Liver (tissue), 3 donors: ENCODE data around the gene ZFHX2.

Experiments used
- CTCF ChIP-seq: fragments of 150-350 bp; IDR thresholded peaks from 2 replicates; pipeline ENCODE4 v1.5.1; 2017; ENCODE audit warnings: improper control_type of control experiment, low read depth, low read length; ENCODE audit not compliant: missing input control
- GABPA ChIP-seq, 2 donors: IDR thresholded peaks in 1 of 2; conservative IDR thresholded peaks in 1 of 2; 2 replicates each; pipeline ENCODE4 v1.6.1; 2016; ENCODE audit warnings: antibody characterized with exemption in 2 of 2, mild to moderate bottlenecking in 1 of 2, moderate library complexity in 1 of 2
- HNF4G ChIP-seq: IDR thresholded peaks from 2 replicates; pipeline ENCODE4 v1.6.1; 2016; ENCODE audit warnings: antibody characterized with exemption
- JUND ChIP-seq, 2 donors: IDR thresholded peaks; 2 replicates each; pipeline ENCODE4 v1.6.1; 2016; ENCODE audit warnings: antibody characterized with exemption in 2 of 2
- MAX ChIP-seq: IDR thresholded peaks from 2 replicates; pipeline ENCODE4 v1.6.1; 2016; ENCODE audit warnings: antibody characterized with exemption
- SP1 ChIP-seq: IDR thresholded peaks from 2 replicates; pipeline ENCODE4 v1.6.1; 2018; ENCODE audit warnings: antibody characterized with exemption, mild to moderate bottlenecking
- TAF1 ChIP-seq: conservative IDR thresholded peaks from 2 replicates; pipeline ENCODE4 v1.6.1; 2016; ENCODE audit warnings: antibody characterized with exemption, mild to moderate bottlenecking
- YY1 ChIP-seq: IDR thresholded peaks from 2 replicates; pipeline ENCODE4 v1.6.1; 2016; ENCODE audit warnings: antibody characterized with exemption, mild to moderate bottlenecking
- donor health status: healthy.
- donor health status: healthy.

- TF ChIP-seq CTCF (no peak), YY1 (no peak), SP1 (no peak), HNF4G (no peak), MAX (no peak), JUND (IDR thresholded peaks at IDR 0.05) (no peak), TAF1 (no peak), GABPA (IDR thresholded peaks at IDR 0.05 in 1 of 2, conservative IDR thresholded peaks at IDR 0.05 in 1 of 2) (no peak)
Measured at GRCh38 chr14:23538050-23538718, 13.4 kb downstream of the ZFHX2 start.
